HG03097 (cell line): ENCODE measurements around the gene ZGPAT.

Experiments used
- ATAC-seq: cut with Tn5 transposase; IDR thresholded peaks from one replicate; pipeline ENCODE4 v1.9.1; 2021; ENCODE audit not compliant: unreplicated experiment, low FRiP score

The ZGPAT gene

GRCh38 chr20:63691711-63692435, 16.0 kb upstream of the ZGPAT start:
- ATAC-seq: no peak

GRCh38 chr20:63692436-63693082, 15.3 kb upstream of the ZGPAT start:
- no peak for ATAC-seq

- no peak for ATAC-seq
Observed at GRCh38 chr20:63693083-63693732, 14.6 kb upstream of the ZGPAT start.

- ATAC-seq: no peak
Observed at GRCh38 chr20:63693733-63694583, 13.9 kb upstream of the ZGPAT start.

GRCh38 chr20:63694584-63695423, 13.0 kb upstream of the ZGPAT start:
- ATAC-seq: no peak

- no peak for ATAC-seq
Observed at GRCh38 chr20:63695424-63696305, 12.2 kb upstream of the ZGPAT start.

- ATAC-seq: no peak
Observed at GRCh38 chr20:63696306-63696627, 11.6 kb upstream of the ZGPAT start.

- no peak for ATAC-seq
Observed at GRCh38 chr20:63696628-63697356, 11.0 kb upstream of the ZGPAT start, which contains the start of gene TNFRSF6B. Gene TNFRSF6B, plus strand, starts transcription at chr20:63696652. Its CDS starts 116 bp downstream, at chr20:63696768.

GRCh38 chr20:63697357-63697867, 10.4 kb upstream of the ZGPAT start:
- no peak for ATAC-seq

GRCh38 chr20:63697868-63698545, 9.8 kb upstream of the ZGPAT start:
- no peak for ATAC-seq

- no peak for ATAC-seq
Observed at GRCh38 chr20:63698739-63699465, 8.9 kb upstream of the ZGPAT start.

GRCh38 chr20:63699466-63700198, 8.2 kb upstream of the ZGPAT start:
- no peak for ATAC-seq

GRCh38 chr20:63700199-63701050, 7.4 kb upstream of the ZGPAT start:
- ATAC-seq: no peak

GRCh38 chr20:63701051-63701328, 6.8 kb upstream of the ZGPAT start:
- ATAC-seq: no peak

GRCh38 chr20:63701329-63702035, 6.4 kb upstream of the ZGPAT start:
- no peak for ATAC-seq
